Measurements from ENCODE around the gene TENM4. TPM values are rescaled to one million over a fixed set of nuclear protein-coding genes. Genes with fewer than 3 reads are reported as not detected.

TENM4 gene
- total RNA-seq, 1 donor from 2014 or later: 5.1 TPM

DNA sequence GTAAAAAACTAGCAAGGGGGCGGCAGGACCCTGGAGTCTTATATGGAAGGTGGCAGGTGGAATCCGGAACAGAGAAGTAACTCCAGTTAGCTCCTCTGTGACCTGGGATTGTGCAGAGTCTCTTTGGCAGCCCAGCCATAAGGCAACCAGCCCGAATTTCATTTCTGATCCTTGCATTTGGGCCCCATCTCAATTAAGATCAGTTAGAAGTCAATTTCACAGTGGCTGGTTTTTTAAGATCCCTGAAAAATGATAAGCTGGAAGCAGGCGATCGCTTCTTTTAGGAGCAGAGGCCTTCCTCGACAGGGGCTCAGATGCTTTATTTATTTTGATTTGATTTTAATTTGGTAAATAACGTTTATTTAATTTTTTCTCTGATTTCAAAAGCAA is 199.0 kb downstream of the TENM4 start:
- no peaks in the 10 kb centered on the region for H3K27me3 ChIP-seq
- H2AFZ ChIP-seq (replicated peaks): no peak overlapping the region
- H3K27ac Mint-ChIP-seq: no peak overlapping the region

DNA sequence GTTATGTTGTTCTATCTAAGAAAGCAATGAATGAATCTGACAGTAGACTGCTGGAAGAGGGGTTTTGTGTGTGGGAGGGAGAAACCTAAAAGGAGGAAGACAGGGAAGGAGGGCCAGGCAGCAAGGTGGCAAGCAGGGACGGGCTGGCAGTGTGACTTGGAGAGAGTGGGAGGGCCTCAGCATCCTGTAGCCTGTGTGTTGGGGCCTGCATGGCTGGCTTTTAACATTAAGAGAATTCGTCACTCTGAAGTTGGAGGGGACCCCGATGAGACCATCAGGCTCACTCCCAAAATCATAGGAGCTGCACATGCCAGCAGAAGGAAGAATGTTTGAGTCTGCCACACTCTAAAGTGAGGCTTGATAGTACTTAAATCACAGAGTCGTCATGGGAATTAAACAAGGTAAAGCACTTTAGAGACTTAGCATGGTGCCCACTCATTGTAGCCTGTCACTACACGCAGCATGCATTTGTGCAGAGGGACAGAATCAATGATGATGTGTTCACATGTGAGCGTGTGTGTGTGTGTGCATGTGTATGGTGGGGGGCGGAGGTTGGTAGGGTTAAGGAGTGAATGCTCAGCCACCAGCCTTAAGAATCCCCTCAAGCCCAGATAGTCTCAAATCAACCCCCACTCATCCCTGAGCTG is 199.5 kb downstream of the TENM4 start:
- Histone ChIP-seq H4K20me1 (ENCODE audit: low read depth) (no peaks in the 10 kb centered on the region), H3K27me3 (no peaks in the 10 kb centered on the region), H3K79me2 (ENCODE audit: low read depth) (no peaks in the 10 kb centered on the region), H2AFZ (replicated peaks) (no peak overlapping the region), H3K9ac (no peak overlapping the region), H3K4me2 (no peak overlapping the region), H3K4me3 (no peak overlapping the region), H3K9me3 (ENCODE audit: low read depth) (no peaks in the 10 kb centered on the region), H3K27ac (no peak overlapping the region), H3F3A (ENCODE audit: low read depth) (no peaks in the 10 kb centered on the region), H3K36me3 (no peaks in the 10 kb centered on the region), H3K4me1 (peaks cover 18% of the 10 kb centered on the region)
- no peak for DNase-seq (ENCODE audit: low spot score)
- H3K27ac Mint-ChIP-seq: no peak overlapping the region
- TF ChIP-seq EZH2 (IDR thresholded peaks at IDR 0.05) (no peak), EZH2phosphoT487 (IDR thresholded peaks at IDR 0.05) (no peak)
- TF ChIP-seq, protein P1, sequence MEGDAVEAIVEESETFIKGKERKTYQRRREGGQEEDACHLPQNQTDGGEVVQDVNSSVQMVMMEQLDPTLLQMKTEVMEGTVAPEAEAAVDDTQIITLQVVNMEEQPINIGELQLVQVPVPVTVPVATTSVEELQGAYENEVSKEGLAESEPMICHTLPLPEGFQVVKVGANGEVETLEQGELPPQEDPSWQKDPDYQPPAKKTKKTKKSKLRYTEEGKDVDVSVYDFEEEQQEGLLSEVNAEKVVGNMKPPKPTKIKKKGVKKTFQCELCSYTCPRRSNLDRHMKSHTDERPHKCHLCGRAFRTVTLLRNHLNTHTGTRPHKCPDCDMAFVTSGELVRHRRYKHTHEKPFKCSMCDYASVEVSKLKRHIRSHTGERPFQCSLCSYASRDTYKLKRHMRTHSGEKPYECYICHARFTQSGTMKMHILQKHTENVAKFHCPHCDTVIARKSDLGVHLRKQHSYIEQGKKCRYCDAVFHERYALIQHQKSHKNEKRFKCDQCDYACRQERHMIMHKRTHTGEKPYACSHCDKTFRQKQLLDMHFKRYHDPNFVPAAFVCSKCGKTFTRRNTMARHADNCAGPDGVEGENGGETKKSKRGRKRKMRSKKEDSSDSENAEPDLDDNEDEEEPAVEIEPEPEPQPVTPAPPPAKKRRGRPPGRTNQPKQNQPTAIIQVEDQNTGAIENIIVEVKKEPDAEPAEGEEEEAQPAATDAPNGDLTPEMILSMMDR (IDR thresholded peaks at IDR 0.05): no peak
- no peak overlapping the region for H3K4me3 Mint-ChIP-seq
- no peaks in the 10 kb centered on the region for H3K9me3 Mint-ChIP-seq
- H3K36me3 Mint-ChIP-seq: no peaks in the 10 kb centered on the region
- H3K27me3 Mint-ChIP-seq (ENCODE audit: insufficient read depth, low read depth): peaks cover 5% of the 10 kb centered on the region
- H3K4me1 Mint-ChIP-seq: peaks cover 59% of the 10 kb centered on the region

More for the DNA sequence above, 199.0 kb downstream of the TENM4 start:
- DNase-seq (ENCODE audit: low spot score): no peak
- Histone ChIP-seq H3K4me2 (no peak overlapping the region), H3K9me3 (ENCODE audit: low read depth) (no peaks in the 10 kb centered on the region), H3K27ac (no peak overlapping the region), H3K4me3 (no peak overlapping the region), H3K36me3 (no peaks in the 10 kb centered on the region), H3K79me2 (ENCODE audit: low read depth) (no peaks in the 10 kb centered on the region), H3K9ac (no peak overlapping the region), H3K4me1 (peaks cover 18% of the 10 kb centered on the region), H4K20me1 (ENCODE audit: low read depth) (no peaks in the 10 kb centered on the region), H3F3A (ENCODE audit: low read depth) (no peaks in the 10 kb centered on the region)
- Mint-ChIP-seq H3K9me3 (no peaks in the 10 kb centered on the region), H3K4me1 (peaks cover 54% of the 10 kb centered on the region), H3K4me3 (no peak overlapping the region), H3K27me3 (ENCODE audit: insufficient read depth, low read depth) (peaks cover 5% of the 10 kb centered on the region), H3K36me3 (no peaks in the 10 kb centered on the region)
- TF ChIP-seq EZH2 (IDR thresholded peaks at IDR 0.05) (no peak), EZH2phosphoT487 (IDR thresholded peaks at IDR 0.05) (no peak)
- TF ChIP-seq, protein P1 (IDR thresholded peaks at IDR 0.05): no peak

DNA sequence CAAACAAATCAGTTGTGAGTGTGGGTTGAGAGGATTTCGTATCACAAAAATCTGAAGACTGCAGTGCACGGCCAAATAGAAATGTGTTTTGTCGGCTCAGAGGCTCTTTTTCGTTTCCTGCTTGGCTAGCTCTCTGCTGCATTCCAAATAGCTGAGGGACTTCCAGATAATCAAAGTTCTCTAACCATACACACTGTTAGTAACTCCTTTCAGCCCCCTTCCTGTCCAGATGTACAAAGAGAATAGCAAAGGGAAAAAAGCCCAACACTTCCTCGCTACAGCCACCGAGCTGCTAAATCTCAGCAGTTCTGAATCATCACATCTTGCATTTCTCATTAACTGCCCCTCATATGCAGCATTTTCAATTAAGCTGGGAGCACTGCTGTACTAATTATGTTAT is 203.1 kb downstream of the TENM4 start:
- H3K79me2 ChIP-seq (ENCODE audit: low read depth): no peaks in the 10 kb centered on the region
- H3F3A ChIP-seq (ENCODE audit: low read depth): no peaks in the 10 kb centered on the region
- TF ChIP-seq EZH2 (IDR thresholded peaks at IDR 0.05) (no peak), EZH2phosphoT487 (IDR thresholded peaks at IDR 0.05) (no peak)
- TF ChIP-seq, protein P1 (IDR thresholded peaks at IDR 0.05): no peak
- no peak for DNase-seq (ENCODE audit: low spot score)
- peaks cover 7% of the 10 kb centered on the region for H3K4me1 ChIP-seq
- H3K4me2 ChIP-seq: no peak overlapping the region
- H3K27me3 ChIP-seq: no peaks in the 10 kb centered on the region
- H3K9ac ChIP-seq: no peak overlapping the region
- H3K36me3 ChIP-seq: no peaks in the 10 kb centered on the region
- no peaks in the 10 kb centered on the region for H3K9me3 ChIP-seq (ENCODE audit: low read depth)
- peaks cover 47% of the 10 kb centered on the region for H3K4me1 Mint-ChIP-seq
- H3K27me3 Mint-ChIP-seq (ENCODE audit: insufficient read depth, low read depth): peaks cover 2% of the 10 kb centered on the region
- H3K4me3 Mint-ChIP-seq: no peak overlapping the region
- H2AFZ ChIP-seq (replicated peaks): no peak overlapping the region
- no peaks in the 10 kb centered on the region for H3K36me3 Mint-ChIP-seq
- no peaks in the 10 kb centered on the region for H3K9me3 Mint-ChIP-seq
- no peaks in the 10 kb centered on the region for H4K20me1 ChIP-seq (ENCODE audit: low read depth)
- H3K27ac ChIP-seq: no peak overlapping the region
- H3K4me3 ChIP-seq: no peak overlapping the region
- H3K27ac Mint-ChIP-seq: no peak overlapping the region

All from neural progenitor cell (in vitro differentiated cells).